WERI-Rb-1 (cell line): ENCODE measurements around the gene GDF9.

Source experiments
- DNase-seq: peaks from one replicate; pipeline ENCODE4 v3.0.0-alpha.2; 2020
- H3K27ac ChIP-seq: fragments of 250-450 bp; sonication (Bioruptor Pico); 2 replicates; pipeline ENCODE4 v1.5.1; 2020; ENCODE audit warnings: mild to moderate bottlenecking, moderate library complexity
- H3K27me3 ChIP-seq: fragments of 250-450 bp; sonication (Bioruptor Pico); 2 replicates; pipeline ENCODE4 v1.5.1; 2021; ENCODE audit warnings: mild to moderate bottlenecking, low read depth, moderate library complexity; ENCODE audit not compliant: insufficient read depth, severe bottlenecking
- H3K36me3 ChIP-seq: fragments of 250-450 bp; sonication (Bioruptor Pico); 2 replicates; pipeline ENCODE4 v1.5.1; 2020; ENCODE audit warnings: mild to moderate bottlenecking, moderate library complexity
- H3K4me3 ChIP-seq: 2 replicates; pipeline ENCODE4 v1.5.1; 2011; ENCODE audit warnings: low read depth, mild to moderate bottlenecking, control low read depth, low read length
- H3K9me3 ChIP-seq: fragments of 250-450 bp; sonication (Bioruptor Pico); 2 replicates; pipeline ENCODE4 v1.5.1; 2021; ENCODE audit warnings: mild to moderate bottlenecking, moderate library complexity; ENCODE audit not compliant: severe bottlenecking
- TF ChIP-seq, protein P1 (sequence below): IDR thresholded peaks from 2 replicates; pipeline ENCODE4 v1.5.1; 2011; ENCODE audit warnings: low read depth, mild to moderate bottlenecking, control low read depth, inconsistent platforms, low read length

GDF9 gene

DNA sequence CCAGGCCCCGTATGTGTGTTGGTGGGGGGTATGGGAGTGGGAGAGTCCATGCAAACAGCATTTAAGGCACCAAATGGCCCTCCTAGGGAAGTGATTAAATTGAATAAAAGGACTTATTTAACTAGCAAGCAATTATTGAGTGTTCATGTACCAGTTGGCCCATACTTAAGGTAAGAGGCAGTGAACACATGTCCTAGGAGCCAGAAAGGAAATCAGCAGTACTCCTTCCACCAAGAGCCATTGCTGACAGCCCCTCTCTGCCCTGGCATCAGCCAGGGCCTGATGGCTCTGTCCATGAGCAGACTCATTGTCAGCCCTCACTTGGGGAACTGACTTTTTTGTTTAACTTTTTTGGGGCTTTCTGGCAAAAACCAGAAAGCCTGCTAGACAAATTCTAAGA lies 25.4 kb downstream of the GDF9 start:
- Histone ChIP-seq H3K4me3 (no peak overlapping the region), H3K27me3 (no peaks in the 10 kb centered on the region), H3K9me3 (no peaks in the 10 kb centered on the region), H3K36me3 (no peaks in the 10 kb centered on the region), H3K27ac (no peak overlapping the region)
- TF ChIP-seq, protein P1, sequence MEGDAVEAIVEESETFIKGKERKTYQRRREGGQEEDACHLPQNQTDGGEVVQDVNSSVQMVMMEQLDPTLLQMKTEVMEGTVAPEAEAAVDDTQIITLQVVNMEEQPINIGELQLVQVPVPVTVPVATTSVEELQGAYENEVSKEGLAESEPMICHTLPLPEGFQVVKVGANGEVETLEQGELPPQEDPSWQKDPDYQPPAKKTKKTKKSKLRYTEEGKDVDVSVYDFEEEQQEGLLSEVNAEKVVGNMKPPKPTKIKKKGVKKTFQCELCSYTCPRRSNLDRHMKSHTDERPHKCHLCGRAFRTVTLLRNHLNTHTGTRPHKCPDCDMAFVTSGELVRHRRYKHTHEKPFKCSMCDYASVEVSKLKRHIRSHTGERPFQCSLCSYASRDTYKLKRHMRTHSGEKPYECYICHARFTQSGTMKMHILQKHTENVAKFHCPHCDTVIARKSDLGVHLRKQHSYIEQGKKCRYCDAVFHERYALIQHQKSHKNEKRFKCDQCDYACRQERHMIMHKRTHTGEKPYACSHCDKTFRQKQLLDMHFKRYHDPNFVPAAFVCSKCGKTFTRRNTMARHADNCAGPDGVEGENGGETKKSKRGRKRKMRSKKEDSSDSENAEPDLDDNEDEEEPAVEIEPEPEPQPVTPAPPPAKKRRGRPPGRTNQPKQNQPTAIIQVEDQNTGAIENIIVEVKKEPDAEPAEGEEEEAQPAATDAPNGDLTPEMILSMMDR, result no peak
- DNase-seq, result no peak

DNA sequence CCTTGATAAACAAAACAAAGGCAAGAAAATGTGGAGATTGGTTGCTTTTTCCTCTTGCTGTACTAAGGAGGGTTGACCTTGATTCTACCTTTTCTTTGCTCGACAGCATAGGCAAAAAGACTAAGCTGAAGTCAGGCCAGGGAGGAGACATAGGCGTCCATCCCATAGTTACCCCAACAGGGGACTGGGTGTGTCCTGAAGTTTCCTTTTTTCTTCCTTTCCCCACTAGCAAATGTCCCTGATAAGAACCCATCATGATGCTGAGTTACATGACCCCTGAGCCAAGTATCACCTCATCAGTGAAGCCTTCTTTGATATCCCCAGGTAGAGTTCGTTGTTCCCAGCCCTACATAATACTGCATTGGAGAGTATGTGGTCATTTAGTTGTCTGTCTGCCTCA lies 26.0 kb downstream of the GDF9 start:
- no peak overlapping the region for H3K27ac ChIP-seq

DNA sequence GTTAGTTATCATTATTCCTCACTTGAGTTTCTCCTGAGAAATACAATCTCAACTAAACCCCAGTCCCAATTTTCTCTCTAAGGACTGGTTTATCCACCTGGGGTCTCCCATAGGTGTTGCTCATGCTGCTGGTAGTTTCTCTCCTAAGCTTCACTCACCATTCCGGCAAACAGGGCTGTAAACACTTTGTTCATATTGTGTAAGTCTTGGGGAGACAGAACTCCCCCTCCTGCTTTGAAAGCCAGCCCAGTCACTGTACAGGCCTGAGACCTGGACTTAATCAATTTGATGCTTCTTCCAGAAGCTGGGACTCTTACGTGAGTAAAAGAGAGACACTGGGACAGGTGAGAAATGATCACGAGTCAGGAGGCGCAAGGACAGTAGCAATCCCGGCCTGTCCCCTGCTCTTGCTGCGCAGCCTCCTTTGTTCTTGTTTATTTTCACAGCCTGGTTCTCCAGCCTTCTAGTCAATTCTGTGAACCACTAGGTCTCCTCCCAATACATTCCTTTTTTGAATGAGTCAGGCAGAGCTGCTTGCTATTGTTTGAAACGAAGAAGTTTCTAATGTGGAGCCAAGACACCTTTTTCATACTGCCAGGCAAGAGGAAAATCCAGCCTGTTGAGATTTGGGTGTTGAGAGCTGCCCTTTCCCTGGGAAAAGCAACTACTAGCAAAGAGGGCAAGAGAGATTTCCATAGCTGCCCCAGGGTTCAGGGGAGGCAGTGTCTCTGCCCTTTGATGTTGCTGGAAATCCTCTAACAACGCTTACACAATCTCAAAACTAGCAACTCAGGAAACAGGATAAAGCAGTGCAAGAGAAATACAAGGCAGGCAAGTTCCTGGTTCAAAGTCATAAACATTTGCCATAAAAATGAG lies 26.6 kb downstream of the GDF9 start:
- no peaks in the 10 kb centered on the region for H3K36me3 ChIP-seq
- DNase-seq, result no peak
- H3K9me3 ChIP-seq, result no peaks in the 10 kb centered on the region
- H3K27ac ChIP-seq, result no peak overlapping the region
- TF ChIP-seq, protein P1, result no peak
- H3K4me3 ChIP-seq, result no peak overlapping the region
- H3K27me3 ChIP-seq, result no peaks in the 10 kb centered on the region

More for the DNA sequence above, 26.0 kb downstream of the GDF9 start:
- TF ChIP-seq, protein P1, result no peak
- no peak for DNase-seq
- no peaks in the 10 kb centered on the region for H3K27me3 ChIP-seq
- no peak overlapping the region for H3K4me3 ChIP-seq
- no peaks in the 10 kb centered on the region for H3K9me3 ChIP-seq
- H3K36me3 ChIP-seq, result no peaks in the 10 kb centered on the region

DNA sequence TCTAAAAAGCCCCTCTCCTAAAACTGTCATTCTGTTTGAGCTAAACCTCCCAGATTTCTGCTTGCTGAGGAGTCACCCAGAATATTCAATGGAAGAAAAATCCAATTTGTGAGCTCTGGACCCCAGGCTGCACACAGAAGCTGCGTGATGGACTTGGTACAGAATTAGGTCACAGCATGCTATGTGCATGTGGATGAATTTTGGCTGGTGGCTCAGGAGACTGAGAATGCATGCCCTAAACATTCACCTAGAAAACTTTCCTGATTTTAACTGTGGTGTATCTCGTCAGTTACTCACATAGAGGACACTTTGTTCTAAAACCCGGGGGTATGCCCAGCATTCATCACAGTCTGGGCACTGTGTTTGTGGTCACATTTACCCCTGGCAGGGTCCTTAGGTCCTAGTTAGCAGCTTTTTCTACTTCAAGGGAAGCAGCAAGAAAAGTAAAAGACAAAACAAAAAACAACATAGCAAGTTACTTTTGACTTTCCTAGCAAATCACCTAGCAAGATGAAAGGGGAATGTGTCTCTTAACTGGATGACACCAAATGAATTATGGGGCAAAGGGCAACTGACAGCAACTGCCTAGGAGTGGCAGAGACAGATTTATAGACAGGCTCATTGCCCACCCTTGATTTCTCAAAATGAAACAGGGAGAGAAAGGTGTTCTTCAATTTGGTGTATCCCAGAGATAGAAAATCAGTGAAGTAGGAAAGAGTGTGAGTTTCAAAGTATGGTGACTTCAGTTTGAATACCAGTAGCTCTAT lies 27.6 kb downstream of the GDF9 start:
- H3K36me3 ChIP-seq, result no peaks in the 10 kb centered on the region
- H3K27ac ChIP-seq, result no peak overlapping the region
- TF ChIP-seq, protein P1, result no peak
- H3K4me3 ChIP-seq, result no peak overlapping the region
- DNase-seq, result no peak
- no peaks in the 10 kb centered on the region for H3K27me3 ChIP-seq
- no peaks in the 10 kb centered on the region for H3K9me3 ChIP-seq

DNA sequence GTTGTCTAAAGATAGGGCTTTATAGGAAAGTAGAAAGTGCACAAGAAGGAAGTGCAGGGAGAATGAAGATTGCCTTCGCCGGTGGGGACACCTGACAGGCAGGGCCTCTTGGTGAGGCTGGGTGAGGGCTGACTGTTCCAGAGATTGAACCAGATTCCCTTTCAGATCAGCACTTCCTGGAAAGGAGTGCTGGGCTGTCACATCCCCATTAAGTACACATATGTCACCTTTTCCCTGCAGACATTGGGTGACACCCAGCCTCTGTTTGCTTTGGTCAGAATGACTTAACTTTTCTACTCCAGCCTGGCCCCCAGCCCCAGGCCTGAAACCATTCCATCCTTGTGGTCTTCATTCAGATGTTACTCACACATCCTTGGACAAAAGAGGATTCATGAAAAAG lies 28.4 kb downstream of the GDF9 start:
- no peak for DNase-seq
- no peaks in the 10 kb centered on the region for H3K36me3 ChIP-seq
- H3K4me3 ChIP-seq, result no peak overlapping the region
- TF ChIP-seq, protein P1, result no peak
- H3K27ac ChIP-seq, result no peak overlapping the region
- no peaks in the 10 kb centered on the region for H3K9me3 ChIP-seq
- no peaks in the 10 kb centered on the region for H3K27me3 ChIP-seq
